Measurements from ENCODE around the gene LRWD1.

Gene LRWD1

GRCh38 chr7:102424129-102424551 lies 40.6 kb upstream of the LRWD1 start:
- TF ChIP-seq CTCF (IDR thresholded peaks at IDR 0.05; ENCODE audit: low read depth, low read length, missing control alignments): no peak
- H3K4me3 ChIP-seq (replicated peaks; ENCODE audit: low read depth, low read length): no peak overlapping the region
- no peak for DNase-seq (ENCODE audit: extremely low read depth, low read depth)

- H3K4me3 ChIP-seq (replicated peaks; ENCODE audit: low read depth, low read length): no peak overlapping the region
- no peak for DNase-seq (ENCODE audit: extremely low read depth, low read depth)
- no peak for TF ChIP-seq CTCF (IDR thresholded peaks at IDR 0.05; ENCODE audit: low read depth, low read length, missing control alignments)
Observed at GRCh38 chr7:102424787-102425218, 40.0 kb upstream of the LRWD1 start.

- DNase-seq (ENCODE audit: extremely low read depth, low read depth): no peak
- no peak overlapping the region for H3K4me3 ChIP-seq (replicated peaks; ENCODE audit: low read depth, low read length)
- no peak for TF ChIP-seq CTCF (IDR thresholded peaks at IDR 0.05; ENCODE audit: low read depth, low read length, missing control alignments)
Observed at GRCh38 chr7:102425639-102426267, 39.0 kb upstream of the LRWD1 start.

GRCh38 chr7:102426268-102427018 lies 38.3 kb upstream of the LRWD1 start:
- DNase-seq (ENCODE audit: extremely low read depth, low read depth): no peak
- no peak overlapping the region for H3K4me3 ChIP-seq (replicated peaks; ENCODE audit: low read depth, low read length)
- no peak for TF ChIP-seq CTCF (IDR thresholded peaks at IDR 0.05; ENCODE audit: low read depth, low read length, missing control alignments)

GRCh38 chr7:102427019-102427405 lies 37.8 kb upstream of the LRWD1 start:
- H3K4me3 ChIP-seq (replicated peaks; ENCODE audit: low read depth, low read length): no peak overlapping the region

GRCh38 chr7:102429141-102429899 lies 35.5 kb upstream of the LRWD1 start:
- DNase-seq (ENCODE audit: extremely low read depth, low read depth): no peak
- no peak overlapping the region for H3K4me3 ChIP-seq (replicated peaks; ENCODE audit: low read depth, low read length)
- TF ChIP-seq CTCF (IDR thresholded peaks at IDR 0.05; ENCODE audit: low read depth, low read length, missing control alignments): no peak

More at GRCh38 chr7:102427019-102427405, 37.8 kb upstream of the LRWD1 start:
- TF ChIP-seq CTCF (IDR thresholded peaks at IDR 0.05; ENCODE audit: low read depth, low read length, missing control alignments): no peak
- DNase-seq (ENCODE audit: extremely low read depth, low read depth): no peak

Data from HFF-Myc (cell line).